ENCODE results near the gene NOC2L. TPM values are rescaled to one million over a fixed set of nuclear protein-coding genes. Genes with fewer than 3 reads are reported as not detected.

Gene NOC2L
- polyA plus RNA-seq, 1 donor (not counting 4 experiments of a cell fraction or from before 2014, with no cell fraction given): 51.8 TPM

DNA sequence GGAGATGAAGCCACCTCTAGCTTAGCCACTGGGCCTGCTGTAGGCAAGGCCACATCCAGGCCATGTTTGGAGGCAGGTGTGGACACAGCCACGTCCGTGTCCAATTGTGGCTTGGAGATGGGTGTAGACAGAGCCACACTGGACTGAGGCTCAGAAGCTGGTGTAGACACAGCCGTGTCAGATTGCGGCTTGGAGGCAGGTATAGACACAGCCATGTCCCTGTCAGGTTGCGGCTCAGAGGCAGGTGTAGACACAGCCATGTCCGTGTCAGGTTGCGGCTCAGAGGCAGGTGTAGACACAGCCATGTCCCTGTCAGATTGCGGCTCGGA lies 20.7 kb upstream of the NOC2L start:
- dilution Hi-C loops (cut with MboI; ENCODE audit: extremely low pct_ligation_motif_present, low sequenced_read_pairs): no loop called here
- no peak for DNase-seq (ENCODE audit: low read depth, low spot score)
- Histone ChIP-seq H3K9me1 (ENCODE audit: control insufficient read depth, extremely low read depth, insufficient read depth, low read length) (no peaks in the 10 kb centered on the region), H2AFZ (ENCODE audit: control insufficient read depth, low read length) (no peak overlapping the region), H3K27me3 (ENCODE audit: control insufficient read depth, extremely low read depth, insufficient read depth, low read length) (peaks cover 47% of the 10 kb centered on the region), H3K4me3 (ENCODE audit: control insufficient read depth in 2 of 3, extremely low read depth in 1 of 3, insufficient read depth in 2 of 3, low read depth in 1 of 3, low read length in 3 of 3) (no peak overlapping the region), H4K20me1 (ENCODE audit: control insufficient read depth, extremely low read depth, insufficient read depth, low read length) (no peaks in the 10 kb centered on the region), H3K4me2 (ENCODE audit: control insufficient read depth, extremely low read depth, insufficient read depth, low read depth, low read length) (no peak overlapping the region), H3K27ac (ENCODE audit: control insufficient read depth, insufficient read depth, low read length) (no peak overlapping the region), H3K9ac (ENCODE audit: control insufficient read depth, extremely low read depth, insufficient read depth, low read length) (no peak overlapping the region), H3K36me3 (ENCODE audit: control insufficient read depth in 2 of 2, extremely low read depth in 1 of 2, insufficient read depth in 2 of 2, low read length in 2 of 2) (no peaks in the 10 kb centered on the region), H3K9me3 (ENCODE audit: control insufficient read depth, low read depth, low read length) (no peaks in the 10 kb centered on the region), H3K4me1 (ENCODE audit: control insufficient read depth, extremely low read depth, insufficient read depth, low read length) (peaks cover 4% of the 10 kb centered on the region), H3K79me2 (ENCODE audit: control insufficient read depth, insufficient read depth, low read length) (no peaks in the 10 kb centered on the region)
- TF ChIP-seq, protein P1, sequence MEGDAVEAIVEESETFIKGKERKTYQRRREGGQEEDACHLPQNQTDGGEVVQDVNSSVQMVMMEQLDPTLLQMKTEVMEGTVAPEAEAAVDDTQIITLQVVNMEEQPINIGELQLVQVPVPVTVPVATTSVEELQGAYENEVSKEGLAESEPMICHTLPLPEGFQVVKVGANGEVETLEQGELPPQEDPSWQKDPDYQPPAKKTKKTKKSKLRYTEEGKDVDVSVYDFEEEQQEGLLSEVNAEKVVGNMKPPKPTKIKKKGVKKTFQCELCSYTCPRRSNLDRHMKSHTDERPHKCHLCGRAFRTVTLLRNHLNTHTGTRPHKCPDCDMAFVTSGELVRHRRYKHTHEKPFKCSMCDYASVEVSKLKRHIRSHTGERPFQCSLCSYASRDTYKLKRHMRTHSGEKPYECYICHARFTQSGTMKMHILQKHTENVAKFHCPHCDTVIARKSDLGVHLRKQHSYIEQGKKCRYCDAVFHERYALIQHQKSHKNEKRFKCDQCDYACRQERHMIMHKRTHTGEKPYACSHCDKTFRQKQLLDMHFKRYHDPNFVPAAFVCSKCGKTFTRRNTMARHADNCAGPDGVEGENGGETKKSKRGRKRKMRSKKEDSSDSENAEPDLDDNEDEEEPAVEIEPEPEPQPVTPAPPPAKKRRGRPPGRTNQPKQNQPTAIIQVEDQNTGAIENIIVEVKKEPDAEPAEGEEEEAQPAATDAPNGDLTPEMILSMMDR (optimal IDR thresholded peaks at IDR 0.05 in 1 of 3, IDR thresholded peaks at IDR 0.05 in 1 of 3, conservative IDR thresholded peaks at IDR 0.05 in 1 of 3; ENCODE audit: extremely low read depth in 1 of 3, insufficient read depth in 2 of 3, low read length in 3 of 3): no peak
- FAIRE-seq: no peak

DNA sequence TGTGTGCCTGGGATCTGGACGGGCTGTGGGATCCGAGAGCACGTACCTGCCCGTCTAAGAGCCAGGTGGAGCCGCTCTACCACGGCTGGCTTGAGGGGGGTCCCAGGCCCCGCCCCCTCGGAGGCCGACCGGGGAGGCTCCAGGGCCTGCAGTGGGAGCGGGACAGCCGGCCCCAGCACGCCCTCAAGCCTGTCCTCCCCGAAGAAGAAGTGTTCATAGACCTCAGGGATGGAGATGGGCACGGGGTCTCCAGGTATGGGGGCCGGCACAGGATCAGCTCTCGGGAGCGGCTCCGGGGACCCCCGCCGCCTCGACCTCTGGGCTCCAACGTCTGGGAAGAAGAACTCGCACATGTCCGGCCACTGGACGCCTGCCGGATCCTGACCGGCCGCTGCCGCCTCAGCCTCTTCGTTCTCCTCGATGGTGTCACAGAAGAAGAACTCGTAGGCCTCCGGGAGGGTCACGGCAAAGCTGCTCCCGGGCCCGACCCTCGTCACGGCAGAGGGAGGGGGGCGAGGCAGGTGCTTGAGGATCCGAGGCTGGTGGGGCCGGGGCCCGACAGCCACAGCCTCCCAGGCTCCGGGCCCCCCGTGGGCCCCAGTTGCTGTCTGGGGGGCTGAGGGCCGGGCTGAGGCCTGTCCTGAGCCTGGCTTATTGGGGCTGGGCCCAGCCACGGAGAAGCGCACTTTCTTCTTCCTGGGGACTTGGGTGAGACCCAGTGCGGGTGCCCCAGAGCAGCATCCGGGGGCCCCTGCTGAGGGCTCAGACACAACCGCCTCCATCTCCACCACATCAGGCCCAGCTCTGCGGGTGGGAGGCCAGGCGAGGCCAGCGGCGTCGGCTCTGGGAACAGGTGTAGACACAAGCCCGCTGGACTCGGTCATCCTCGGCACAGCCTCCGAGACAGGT lies 20.0 kb upstream of the NOC2L start:
- FAIRE-seq (no peak), DNase-seq (ENCODE audit: low read depth, low spot score) (no peak)
- Histone ChIP-seq H3K4me3 (ENCODE audit: control insufficient read depth in 2 of 3, extremely low read depth in 1 of 3, insufficient read depth in 2 of 3, low read depth in 1 of 3, low read length in 3 of 3) (no peak overlapping the region), H3K27me3 (ENCODE audit: control insufficient read depth, extremely low read depth, insufficient read depth, low read length) (peaks cover 47% of the 10 kb centered on the region), H3K9me1 (ENCODE audit: control insufficient read depth, extremely low read depth, insufficient read depth, low read length) (no peaks in the 10 kb centered on the region), H3K4me1 (ENCODE audit: control insufficient read depth, extremely low read depth, insufficient read depth, low read length) (peaks cover 4% of the 10 kb centered on the region), H3K4me2 (ENCODE audit: control insufficient read depth, extremely low read depth, insufficient read depth, low read depth, low read length) (no peak overlapping the region), H3K9ac (ENCODE audit: control insufficient read depth, extremely low read depth, insufficient read depth, low read length) (no peak overlapping the region), H3K79me2 (ENCODE audit: control insufficient read depth, insufficient read depth, low read length) (no peaks in the 10 kb centered on the region), H3K36me3 (ENCODE audit: control insufficient read depth in 2 of 2, extremely low read depth in 1 of 2, insufficient read depth in 2 of 2, low read length in 2 of 2) (peaks cover 0 to under 1% of the 10 kb centered on the region in 2 experiments), H3K27ac (ENCODE audit: control insufficient read depth, insufficient read depth, low read length) (no peak overlapping the region), H2AFZ (ENCODE audit: control insufficient read depth, low read length) (no peak overlapping the region), H3K9me3 (ENCODE audit: control insufficient read depth, low read depth, low read length) (no peaks in the 10 kb centered on the region), H4K20me1 (ENCODE audit: control insufficient read depth, extremely low read depth, insufficient read depth, low read length) (no peaks in the 10 kb centered on the region)
- dilution Hi-C loops (cut with MboI; ENCODE audit: extremely low pct_ligation_motif_present, low sequenced_read_pairs): no loop called here
- TF ChIP-seq, protein P1 (optimal IDR thresholded peaks at IDR 0.05 in 1 of 3, IDR thresholded peaks at IDR 0.05 in 1 of 3, conservative IDR thresholded peaks at IDR 0.05 in 1 of 3; ENCODE audit: extremely low read depth in 1 of 3, insufficient read depth in 2 of 3, low read length in 3 of 3): no peak
- no peak for TF ChIP-seq EZH2 (IDR thresholded peaks at IDR 0.05; ENCODE audit: low read length)

All from keratinocyte (primary cell).